ENCODE results near the gene FIGN.

FIGN gene

GRCh38 chr2:163637871-163638270 lies 97.9 kb downstream of the FIGN start:
- Histone ChIP-seq H2AFZ (ENCODE audit: low read depth, low read length) (no peak overlapping the region), H3K36me3 (ENCODE audit: insufficient read depth, low read length) (peaks cover 8% of the 10 kb centered on the region), H3K27me3 (ENCODE audit: insufficient read depth, low read length) (no peaks in the 10 kb centered on the region), H3K9me3 (ENCODE audit: low read length) (no peaks in the 10 kb centered on the region), H3K4me1 (ENCODE audit: insufficient read depth, low read length) (peaks cover 25% of the 10 kb centered on the region), H3K4me3 (ENCODE audit: low read length) (no peak overlapping the region)

GRCh38 chr2:163633291-163633690 lies 102.5 kb downstream of the FIGN start:
- H3K4me3 ChIP-seq (ENCODE audit: low read length): no peak overlapping the region

GRCh38 chr2:163630836-163631235 lies 105.0 kb downstream of the FIGN start:
- Histone ChIP-seq H3K27me3 (ENCODE audit: insufficient read depth, low read length) (no peaks in the 10 kb centered on the region), H3K4me1 (ENCODE audit: insufficient read depth, low read length) (peaks cover 26% of the 10 kb centered on the region), H3K4me3 (ENCODE audit: low read length) (no peak overlapping the region), H3K36me3 (ENCODE audit: insufficient read depth, low read length) (peaks cover 6% of the 10 kb centered on the region), H3K9me3 (ENCODE audit: low read length) (peaks cover 2% of the 10 kb centered on the region), H2AFZ (ENCODE audit: low read depth, low read length) (no peak overlapping the region)

More at GRCh38 chr2:163633291-163633690, 102.5 kb downstream of the FIGN start:
- Histone ChIP-seq H2AFZ (ENCODE audit: low read depth, low read length) (no peak overlapping the region), H3K4me1 (ENCODE audit: insufficient read depth, low read length) (peaks cover 12% of the 10 kb centered on the region), H3K36me3 (ENCODE audit: insufficient read depth, low read length) (peaks cover 6% of the 10 kb centered on the region), H3K27me3 (ENCODE audit: insufficient read depth, low read length) (no peaks in the 10 kb centered on the region), H3K9me3 (ENCODE audit: low read length) (peaks cover 2% of the 10 kb centered on the region)

GRCh38 chr2:163626639-163627109 lies 109.1 kb downstream of the FIGN start:
- Histone ChIP-seq H3K4me3 (ENCODE audit: low read length) (no peak overlapping the region), H3K27me3 (ENCODE audit: insufficient read depth, low read length) (no peaks in the 10 kb centered on the region), H3K36me3 (ENCODE audit: insufficient read depth, low read length) (no peaks in the 10 kb centered on the region), H3K9me3 (ENCODE audit: low read length) (no peaks in the 10 kb centered on the region), H2AFZ (ENCODE audit: low read depth, low read length) (no peak overlapping the region), H3K4me1 (ENCODE audit: insufficient read depth, low read length) (peaks cover 35% of the 10 kb centered on the region)

- H3K9me3 ChIP-seq (ENCODE audit: low read length): no peaks in the 10 kb centered on the region
- no peak overlapping the region for H2AFZ ChIP-seq (ENCODE audit: low read depth, low read length)
- H3K27me3 ChIP-seq (ENCODE audit: insufficient read depth, low read length): no peaks in the 10 kb centered on the region
- no peak overlapping the region for H3K4me3 ChIP-seq (ENCODE audit: low read length)
- peaks cover 35% of the 10 kb centered on the region for H3K4me1 ChIP-seq (ENCODE audit: insufficient read depth, low read length)
- no peaks in the 10 kb centered on the region for H3K36me3 ChIP-seq (ENCODE audit: insufficient read depth, low read length)
Observed at GRCh38 chr2:163626208-163626607, 109.6 kb downstream of the FIGN start.

- Histone ChIP-seq H3K27me3 (ENCODE audit: insufficient read depth, low read length) (no peaks in the 10 kb centered on the region), H3K36me3 (ENCODE audit: insufficient read depth, low read length) (no peaks in the 10 kb centered on the region), H3K4me1 (ENCODE audit: insufficient read depth, low read length) (peaks cover 38% of the 10 kb centered on the region), H3K4me3 (ENCODE audit: low read length) (no peak overlapping the region), H3K9me3 (ENCODE audit: low read length) (no peaks in the 10 kb centered on the region), H2AFZ (ENCODE audit: low read depth, low read length) (no peak overlapping the region)
Observed at GRCh38 chr2:163625632-163626031, 110.2 kb downstream of the FIGN start.

- Histone ChIP-seq H3K4me1 (ENCODE audit: insufficient read depth, low read length) (peaks cover 28% of the 10 kb centered on the region), H3K9me3 (ENCODE audit: low read length) (peaks cover 1% of the 10 kb centered on the region), H3K27me3 (ENCODE audit: insufficient read depth, low read length) (no peaks in the 10 kb centered on the region), H3K36me3 (ENCODE audit: insufficient read depth, low read length) (no peaks in the 10 kb centered on the region), H3K4me3 (ENCODE audit: low read length) (no peak overlapping the region), H2AFZ (ENCODE audit: low read depth, low read length) (no peak overlapping the region)
Observed at GRCh38 chr2:163621445-163622004, 114.3 kb downstream of the FIGN start.

- Histone ChIP-seq H3K27me3 (ENCODE audit: insufficient read depth, low read length) (no peaks in the 10 kb centered on the region), H3K4me3 (ENCODE audit: low read length) (no peak overlapping the region), H2AFZ (ENCODE audit: low read depth, low read length) (no peak overlapping the region), H3K4me1 (ENCODE audit: insufficient read depth, low read length) (peaks cover 27% of the 10 kb centered on the region), H3K9me3 (ENCODE audit: low read length) (peaks cover 1% of the 10 kb centered on the region), H3K36me3 (ENCODE audit: insufficient read depth, low read length) (no peaks in the 10 kb centered on the region)
Observed at GRCh38 chr2:163617517-163617916, 118.3 kb downstream of the FIGN start.

- Histone ChIP-seq H2AFZ (ENCODE audit: low read depth, low read length) (no peak overlapping the region), H3K9me3 (ENCODE audit: low read length) (peaks cover 2% of the 10 kb centered on the region), H3K27me3 (ENCODE audit: insufficient read depth, low read length) (no peaks in the 10 kb centered on the region), H3K4me3 (ENCODE audit: low read length) (no peak overlapping the region), H3K4me1 (ENCODE audit: insufficient read depth, low read length) (peaks cover 16% of the 10 kb centered on the region), H3K36me3 (ENCODE audit: insufficient read depth, low read length) (peaks cover 34% of the 10 kb centered on the region)
Observed at GRCh38 chr2:163613266-163613731, 122.5 kb downstream of the FIGN start.

GRCh38 chr2:163612332-163612731 lies 123.5 kb downstream of the FIGN start:
- peaks cover 23% of the 10 kb centered on the region for H3K4me1 ChIP-seq (ENCODE audit: insufficient read depth, low read length)
- no peak overlapping the region for H2AFZ ChIP-seq (ENCODE audit: low read depth, low read length)
- peaks cover 41% of the 10 kb centered on the region for H3K36me3 ChIP-seq (ENCODE audit: insufficient read depth, low read length)
- no peaks in the 10 kb centered on the region for H3K27me3 ChIP-seq (ENCODE audit: insufficient read depth, low read length)
- no peak overlapping the region for H3K4me3 ChIP-seq (ENCODE audit: low read length)
- H3K9me3 ChIP-seq (ENCODE audit: low read length): peaks cover 2% of the 10 kb centered on the region

- H3K4me1 ChIP-seq (ENCODE audit: insufficient read depth, low read length): peaks cover 28% of the 10 kb centered on the region
Observed at GRCh38 chr2:163611557-163611906, 124.3 kb downstream of the FIGN start.

GRCh38 chr2:163610817-163611556 lies 124.8 kb downstream of the FIGN start:
- Histone ChIP-seq H3K27me3 (ENCODE audit: insufficient read depth, low read length) (no peaks in the 10 kb centered on the region), H3K36me3 (ENCODE audit: insufficient read depth, low read length) (peaks cover 44% of the 10 kb centered on the region), H3K4me1 (ENCODE audit: insufficient read depth, low read length) (peaks cover 29% of the 10 kb centered on the region), H2AFZ (ENCODE audit: low read depth, low read length) (no peak overlapping the region), H3K4me3 (ENCODE audit: low read length) (no peak overlapping the region), H3K9me3 (ENCODE audit: low read length) (peaks cover 2% of the 10 kb centered on the region)

More at GRCh38 chr2:163611557-163611906, 124.3 kb downstream of the FIGN start:
- Histone ChIP-seq H3K27me3 (ENCODE audit: insufficient read depth, low read length) (no peaks in the 10 kb centered on the region), H3K9me3 (ENCODE audit: low read length) (peaks cover 2% of the 10 kb centered on the region), H2AFZ (ENCODE audit: low read depth, low read length) (no peak overlapping the region), H3K36me3 (ENCODE audit: insufficient read depth, low read length) (peaks cover 44% of the 10 kb centered on the region), H3K4me3 (ENCODE audit: low read length) (no peak overlapping the region)

GRCh38 chr2:163607630-163608029 lies 128.2 kb downstream of the FIGN start:
- no peaks in the 10 kb centered on the region for H3K27me3 ChIP-seq (ENCODE audit: insufficient read depth, low read length)
- H3K9me3 ChIP-seq (ENCODE audit: low read length): peaks cover 2% of the 10 kb centered on the region
- peaks cover 45% of the 10 kb centered on the region for H3K4me1 ChIP-seq (ENCODE audit: insufficient read depth, low read length)
- no peak overlapping the region for H3K4me3 ChIP-seq (ENCODE audit: low read length)
- peaks cover 44% of the 10 kb centered on the region for H3K36me3 ChIP-seq (ENCODE audit: insufficient read depth, low read length)
- H2AFZ ChIP-seq (ENCODE audit: low read depth, low read length): no peak overlapping the region
